K562 (cell line): ENCODE data around the gene DIS3L2.

Experiments used
- ADNP ChIP-seq: fragments of 200-800 bp; sonication (Bioruptor generic); IDR thresholded peaks from 2 replicates; pipeline ENCODE4 v1.6.1; 2016; ENCODE audit warnings: missing genetic modification characterization, missing compliant biosample characterization
- BACH1 ChIP-seq: fragments of 200-800 bp; sonication (Bioruptor generic); IDR thresholded peaks from 2 replicates; pipeline ENCODE4 v1.6.1; 2016; ENCODE audit warnings: missing genetic modification characterization, missing compliant biosample characterization
- CHD1 ChIP-seq: fragments of 200-600 bp; sonication (generic); IDR thresholded peaks from one replicate; pipeline ENCODE4 v1.6.1; 2012; ENCODE audit warnings: mild to moderate bottlenecking, moderate library complexity, low read length, inconsistent platforms
- ZC3H8 ChIP-seq: fragments of 450-650 bp; IDR thresholded peaks from 2 replicates; pipeline ENCODE4 v1.6.1; 2017

- TF ChIP-seq ADNP (tag) (no peak), CHD1 (no peak), BACH1 (no peak), ZC3H8 (no peak)
These were observed 252.5 kb downstream of the DIS3L2 start for GRCh38 chr2:232214053-232214452.
